ENCODE data around the gene C16orf46.

DNA sequence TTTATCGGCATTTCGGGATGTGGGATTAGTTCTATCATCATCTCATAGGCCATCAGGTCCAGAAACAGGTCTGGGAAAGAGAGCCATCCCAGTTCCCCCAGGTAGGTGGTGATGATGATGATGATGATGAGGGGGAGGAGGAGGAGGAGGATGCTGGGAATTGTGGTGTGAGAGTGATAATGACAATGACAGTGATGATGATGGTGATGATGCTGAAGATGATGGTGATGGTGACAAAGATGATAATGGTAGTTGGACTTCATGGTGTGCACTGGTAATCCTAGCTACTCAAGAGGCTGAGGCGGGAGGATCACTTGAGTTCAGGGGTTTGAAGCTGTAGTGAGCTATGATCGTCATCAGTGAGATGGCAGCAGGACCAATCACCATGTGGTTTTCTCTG lies 35.4 kb upstream of the C16orf46 start:
- TF ChIP-seq CTCF (conservative IDR thresholded peaks at IDR 0.05) = no peak
- no peak for TF ChIP-seq ZFX (IDR thresholded peaks at IDR 0.05)

Measured in C4-2B (cell line).